Endometrial microvascular endothelial cells (primary cell): Measurements from ENCODE around the gene VAT1. TPM values are rescaled to one million over a fixed set of nuclear protein-coding genes. Genes with fewer than 3 reads are reported as not detected.
"Not testable (repeated sequence)": the region's sequence is repeated elsewhere in the genome, so short reads cannot be mapped to it uniquely, and the experiment has no call there.

ENCODE experiments used
- in situ Hi-C: cut with HindIII; loops from 2 replicates; pipeline ENCODE4 v1.10.0; 2017; ENCODE audit warnings: low sequenced_read_pairs, low pct_unique_long_range_greater_than_20kb; ENCODE audit errors: inconsistent ontology term
- total RNA-seq: library from RNA; depleted of rRNA; stranded (reverse); fragments of >200 nt; gene quantifications from one replicate; pipeline ENCODE4 v1.2.3, GENCODE V29; 2015; ENCODE audit errors: inconsistent ontology term

Gene VAT1
- 599 TPM for total RNA-seq

DNA sequence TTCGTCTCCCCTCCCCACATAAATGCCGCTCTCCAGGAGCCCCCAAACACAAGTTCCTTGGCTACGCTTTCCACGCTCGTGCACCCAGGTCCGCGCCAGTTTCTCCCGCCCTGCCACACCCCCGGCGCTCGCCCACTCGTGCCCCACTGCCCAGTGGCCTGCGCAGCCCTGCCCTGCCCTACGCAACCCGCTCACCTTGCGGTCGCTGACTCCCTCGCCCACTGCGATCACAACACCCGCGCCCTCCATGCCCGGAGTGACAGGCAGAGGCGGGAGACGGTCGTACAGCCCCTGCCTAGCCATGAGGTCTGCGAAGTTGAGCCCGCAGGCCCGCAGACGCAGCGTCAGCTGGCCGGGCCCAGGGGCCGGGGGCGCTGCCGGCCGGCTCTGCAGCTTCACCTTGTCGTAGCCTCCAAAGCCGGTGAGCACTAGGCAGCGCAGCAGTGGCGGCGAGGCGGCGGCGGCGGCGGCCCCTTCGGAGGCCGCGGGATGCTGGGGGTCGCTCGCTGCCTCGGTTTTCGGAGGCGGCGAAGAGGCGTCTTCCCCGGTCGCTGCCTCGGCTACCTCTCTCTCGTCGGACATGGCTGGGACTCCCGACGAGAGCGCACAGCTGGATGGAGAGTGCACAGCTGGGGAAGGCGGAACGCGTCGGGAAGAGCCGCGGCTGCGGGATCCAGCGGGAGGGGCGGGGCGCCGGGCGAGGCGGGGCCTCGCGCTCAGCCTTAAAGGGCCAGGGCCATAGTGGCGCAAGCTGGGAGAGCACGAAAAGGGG, at the start of gene VAT1:
Gene VAT1, minus strand, starts transcription at position 645 of the 772 bp plus-strand sequence. Its CDS starts 63 bp downstream, at position 582.
- in situ Hi-C loops, result no loop called here

DNA sequence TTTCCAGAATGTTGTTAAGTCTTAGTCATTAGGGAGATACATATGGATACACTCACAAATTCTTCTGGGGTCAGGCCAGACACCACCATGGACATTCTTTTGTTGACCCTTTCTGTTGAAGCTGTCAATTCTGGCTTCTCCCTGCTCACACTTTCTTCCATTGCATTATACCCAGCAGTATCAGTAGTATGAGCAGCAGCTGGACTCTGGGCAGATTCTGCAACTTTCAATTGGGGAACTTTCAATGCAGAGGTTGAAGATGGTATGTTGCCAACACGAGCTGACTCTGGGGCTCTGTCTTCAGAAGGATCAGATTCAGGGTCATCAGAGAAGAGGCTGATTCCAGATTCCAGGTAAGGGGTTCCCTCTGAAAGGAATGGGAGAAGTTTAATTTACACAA, 48.7 kb upstream of the VAT1 start:
- in situ Hi-C loops, result no loop called here

DNA sequence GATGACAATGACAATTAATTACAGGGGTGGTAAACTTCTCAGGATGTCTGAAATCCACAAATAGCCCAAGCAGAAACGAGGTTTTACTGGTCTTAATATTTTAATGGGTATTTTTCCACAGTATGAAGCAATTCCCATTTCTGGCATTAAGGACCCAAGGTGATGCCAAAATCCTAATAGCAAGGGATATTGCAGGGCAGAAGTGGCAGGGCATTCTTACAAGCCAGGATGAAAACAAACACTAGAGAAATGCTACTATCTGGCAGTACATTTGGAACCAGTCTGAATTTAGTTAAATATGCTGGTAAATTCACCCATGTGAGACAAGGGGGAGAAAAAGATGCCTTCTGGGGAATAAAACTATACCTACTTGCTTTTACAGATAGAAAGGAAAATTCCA, 48.1 kb upstream of the VAT1 start:
- in situ Hi-C loops, result no loop called here

- in situ Hi-C loops, result no loop called here
Measured at GRCh38 chr17:43069368-43069898, 47.2 kb upstream of the VAT1 start.

DNA sequence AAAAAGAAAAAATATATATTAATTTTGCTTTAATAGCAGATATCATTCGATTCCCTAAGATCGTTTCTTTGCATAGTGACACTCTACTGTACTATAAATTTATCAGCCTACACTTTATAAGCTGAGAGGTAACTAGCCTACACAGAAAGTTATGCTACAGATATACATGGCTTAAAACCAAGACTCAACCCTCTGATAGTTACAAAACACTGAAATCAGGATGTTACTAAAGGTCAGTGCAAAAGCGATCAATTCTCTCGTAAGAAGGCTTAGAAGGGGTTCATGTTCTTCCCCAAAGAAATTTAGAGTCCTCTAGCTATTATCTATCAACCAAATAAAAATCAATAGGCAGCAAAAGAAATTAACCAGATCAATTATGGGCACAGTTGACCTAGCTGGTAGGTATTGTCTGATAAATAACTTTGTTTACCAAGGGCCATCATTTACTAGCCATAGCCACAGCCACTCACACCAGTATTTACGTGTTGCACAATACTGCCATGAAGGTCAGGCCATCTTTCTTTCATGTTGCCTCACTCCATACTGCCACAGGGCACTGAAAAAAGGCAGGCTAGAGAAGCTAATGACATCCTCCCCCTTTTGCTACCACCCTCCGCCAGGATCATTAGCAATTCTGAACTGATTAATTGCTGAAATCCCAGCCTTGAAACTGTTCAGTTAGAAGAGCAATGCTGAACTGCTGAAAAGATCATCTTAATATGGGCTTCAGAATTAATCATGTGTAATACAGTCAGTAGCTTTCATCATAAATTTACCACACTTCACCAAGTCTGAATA, 46.6 kb upstream of the VAT1 start:
- in situ Hi-C loops, result no loop called here

GRCh38 chr17:43062984-43063638, 40.9 kb upstream of the VAT1 start:
- in situ Hi-C loops, result no loop called here

DNA sequence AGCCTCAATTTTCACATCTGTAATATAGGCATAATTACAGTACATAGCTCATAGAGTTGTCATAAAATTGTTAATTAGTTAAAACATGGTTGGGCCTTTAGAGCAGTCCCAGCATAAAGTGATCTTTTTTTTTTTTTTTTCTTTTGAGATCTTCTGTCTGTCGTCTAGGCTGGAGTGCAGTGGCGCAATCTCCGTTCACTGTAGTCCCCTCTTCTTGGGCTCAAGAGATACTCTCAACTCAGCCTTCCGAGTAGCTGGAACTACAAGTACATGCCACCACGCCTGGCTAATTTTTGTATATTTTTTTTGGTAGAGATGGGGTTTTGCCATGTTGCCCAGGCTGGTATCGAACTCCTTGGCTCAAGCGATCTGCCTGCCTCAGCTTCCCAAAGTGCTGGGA, 33.9 kb upstream of the VAT1 start:
- in situ Hi-C loops, result no loop called here

DNA sequence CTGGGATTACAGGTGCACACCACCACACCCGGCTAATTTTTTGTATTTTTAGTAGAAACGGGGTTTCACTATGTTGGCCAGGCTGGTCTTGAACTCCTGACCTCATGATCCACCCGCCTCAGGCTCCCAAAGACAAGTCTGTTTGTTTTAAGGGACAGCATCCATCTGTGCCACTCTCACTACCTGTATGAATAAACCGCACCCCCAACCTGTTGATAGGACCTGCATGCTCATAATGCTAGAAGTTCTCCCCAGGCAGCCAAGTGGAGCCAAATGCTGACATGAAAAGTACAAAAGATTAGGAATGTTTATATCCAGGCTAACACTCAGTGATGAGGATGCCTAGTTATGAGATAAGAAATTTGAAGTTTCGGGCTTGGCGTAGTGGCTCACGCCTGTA, 30.8 kb upstream of the VAT1 start:
- in situ Hi-C loops, result not testable (repeated sequence)

DNA sequence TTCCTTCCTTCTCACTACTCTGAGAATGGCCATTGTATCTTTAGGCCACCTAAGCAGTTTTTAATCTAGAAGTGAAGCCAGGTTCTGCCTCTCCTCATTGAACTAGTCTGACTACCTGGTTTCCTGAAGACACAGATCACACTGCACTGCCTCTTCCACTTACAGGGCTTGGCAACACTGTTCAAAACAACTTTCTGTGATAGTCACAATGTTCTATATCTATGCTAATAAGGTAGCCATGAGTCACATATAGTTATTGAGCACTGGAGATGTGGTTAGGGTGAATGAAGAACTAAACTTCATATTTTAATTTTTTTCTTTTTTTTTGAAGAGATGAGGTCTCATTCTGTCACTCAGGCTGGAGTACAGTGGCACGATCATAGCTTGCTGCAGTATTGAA, 29.8 kb upstream of the VAT1 start:
- in situ Hi-C loops, result no loop called here

DNA sequence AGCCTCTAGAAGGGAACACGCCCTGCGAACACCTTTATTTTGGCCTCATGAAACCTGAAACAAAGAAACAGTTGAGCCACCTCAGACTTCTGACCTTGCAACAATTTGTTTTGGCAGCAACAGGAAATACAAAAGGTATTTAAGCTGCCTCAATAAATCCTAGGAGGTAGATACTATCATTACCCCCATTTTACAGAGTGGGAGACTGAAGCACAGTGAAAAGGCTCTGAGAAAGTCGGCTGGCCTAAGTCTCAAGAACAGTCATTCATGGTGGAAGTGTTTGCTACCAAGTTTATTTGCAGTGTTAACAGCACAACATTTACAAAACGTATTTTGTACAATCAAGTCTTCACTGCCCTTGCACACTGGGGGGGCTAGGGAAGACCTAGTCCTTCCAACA, 21.8 kb upstream of the VAT1 start:
- in situ Hi-C loops, result no loop called here

GRCh38 chr17:43043307-43043706, 21.1 kb upstream of the VAT1 start:
- in situ Hi-C loops, result no loop called here

- in situ Hi-C loops, result no loop called here
Measured at GRCh38 chr17:43042025-43042628, 19.9 kb upstream of the VAT1 start.

DNA sequence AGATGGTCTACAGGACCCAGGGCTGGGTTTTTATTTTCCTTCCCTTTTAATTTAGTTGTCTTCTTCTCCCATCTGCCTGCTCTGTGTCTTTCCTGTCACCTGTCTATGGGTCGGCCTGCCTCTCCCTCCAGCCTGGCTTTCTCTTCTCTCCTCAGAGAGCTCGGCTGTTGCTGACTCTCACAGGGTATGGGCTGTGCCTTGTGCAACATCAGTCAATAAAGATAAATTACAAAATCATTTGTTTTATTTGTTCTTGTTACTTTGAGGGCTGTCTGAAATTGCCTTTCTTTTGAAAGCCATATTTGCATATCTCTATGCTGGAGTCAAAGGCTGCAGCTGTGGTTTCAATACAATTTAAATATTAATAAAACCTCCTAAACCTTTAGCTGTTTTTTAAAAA, 18.5 kb upstream of the VAT1 start:
- in situ Hi-C loops, result no loop called here

DNA sequence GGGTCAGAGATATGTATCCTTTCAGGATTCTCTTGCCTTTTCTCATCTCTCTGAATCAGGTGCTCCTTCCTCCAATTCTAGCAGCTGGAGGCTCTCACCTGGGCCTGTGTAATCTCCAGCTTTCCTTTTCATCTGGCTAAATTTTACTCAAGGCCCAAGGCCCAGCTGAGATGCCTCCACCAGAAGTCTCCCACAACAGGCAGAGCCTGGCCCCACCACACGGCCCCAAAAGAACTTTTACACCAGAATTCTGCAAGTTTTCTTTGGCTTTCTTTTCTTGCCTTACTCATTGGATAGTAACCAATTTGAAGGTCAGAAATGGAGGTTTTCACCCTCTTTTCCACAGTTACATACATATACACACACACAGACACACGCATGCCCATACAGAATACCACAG, 17.5 kb upstream of the VAT1 start:
- in situ Hi-C loops, result no loop called here

GRCh38 chr17:43034894-43035293, 12.7 kb upstream of the VAT1 start:
- in situ Hi-C loops, result no loop called here

GRCh38 chr17:43033948-43034881, 12.0 kb upstream of the VAT1 start:
- in situ Hi-C loops, result no loop called here

GRCh38 chr17:43031666-43032065, 9.5 kb upstream of the VAT1 start:
- in situ Hi-C loops, result no loop called here

DNA sequence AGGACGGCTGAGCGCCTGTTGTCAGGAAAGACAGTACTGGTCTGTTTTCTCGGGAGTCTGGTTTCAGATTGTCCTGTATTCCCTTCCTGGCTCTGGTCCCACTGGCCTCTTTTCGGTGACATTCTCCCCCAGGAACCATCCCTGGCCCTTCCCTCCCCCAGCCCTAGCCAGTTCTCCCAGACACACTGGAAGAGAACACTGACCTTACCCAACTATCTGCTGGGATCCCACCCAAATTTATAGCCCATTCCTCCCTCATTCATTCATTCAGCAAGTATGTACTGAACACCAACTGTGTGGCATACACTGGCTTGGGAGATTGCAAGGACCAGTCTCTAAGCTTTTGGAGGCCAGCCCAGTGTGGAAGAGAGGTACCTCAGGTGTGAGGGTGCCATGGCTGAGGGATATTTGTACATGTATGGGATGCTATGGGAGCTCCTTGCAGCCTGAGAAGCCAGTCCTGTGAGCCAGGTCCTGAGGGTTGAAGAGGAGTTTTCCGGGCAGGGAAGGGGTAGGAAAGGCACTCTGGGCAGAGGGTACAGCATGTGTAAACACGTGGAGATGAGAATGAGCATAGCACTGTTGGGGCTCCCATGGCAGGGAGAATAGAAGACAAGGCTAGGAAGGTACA, 8.1 kb upstream of the VAT1 start:
- in situ Hi-C loops, result no loop called here
